ENCODE measurements around the gene LIMCH1. TPM values are rescaled to one million over a fixed set of nuclear protein-coding genes. Genes with fewer than 3 reads are reported as not detected.

Gene LIMCH1
- polyA plus RNA-seq, 1 donor (not counting 4 experiments of a cell fraction or from before 2014, with no cell fraction given), result 1.1 TPM

DNA sequence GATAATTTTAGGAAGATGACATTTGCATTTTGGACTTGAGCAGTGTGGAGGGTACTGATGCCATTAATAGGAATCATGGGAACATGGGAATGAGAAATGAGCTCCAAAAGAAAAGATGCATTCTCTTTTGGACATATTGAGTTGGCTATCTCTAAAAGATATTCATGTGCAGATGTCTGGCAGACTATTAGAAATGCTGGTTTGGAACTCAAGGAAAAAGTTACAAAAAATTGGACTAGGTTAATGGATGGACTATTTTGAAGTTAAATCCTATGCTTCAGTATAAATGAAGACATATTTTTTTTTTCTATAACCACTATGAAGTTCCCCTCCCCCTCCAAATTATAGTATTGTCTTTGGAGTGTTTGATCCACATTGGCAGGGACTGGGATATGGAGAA is 3.6 kb upstream of the LIMCH1 start:
- Histone ChIP-seq H3K4me3 (ENCODE audit: control insufficient read depth in 2 of 3, extremely low read depth in 1 of 3, insufficient read depth in 2 of 3, low read depth in 1 of 3, low read length in 3 of 3) (no peak overlapping the region), H3K9me3 (ENCODE audit: control insufficient read depth, low read depth, low read length) (no peaks in the 10 kb centered on the region), H3K4me1 (ENCODE audit: control insufficient read depth, extremely low read depth, insufficient read depth, low read length) (peaks cover 14% of the 10 kb centered on the region), H3K27ac (ENCODE audit: control insufficient read depth, insufficient read depth, low read length) (no peak overlapping the region), H2AFZ (ENCODE audit: control insufficient read depth, low read length) (no peak overlapping the region), H3K27me3 (ENCODE audit: control insufficient read depth, extremely low read depth, insufficient read depth, low read length) (no peaks in the 10 kb centered on the region), H4K20me1 (ENCODE audit: control insufficient read depth, extremely low read depth, insufficient read depth, low read length) (no peaks in the 10 kb centered on the region), H3K9me1 (ENCODE audit: control insufficient read depth, extremely low read depth, insufficient read depth, low read length) (no peaks in the 10 kb centered on the region), H3K9ac (ENCODE audit: control insufficient read depth, extremely low read depth, insufficient read depth, low read length) (no peak overlapping the region), H3K79me2 (ENCODE audit: control insufficient read depth, insufficient read depth, low read length) (no peaks in the 10 kb centered on the region), H3K4me2 (ENCODE audit: control insufficient read depth, extremely low read depth, insufficient read depth, low read depth, low read length) (no peak overlapping the region), H3K36me3 (ENCODE audit: control insufficient read depth in 2 of 2, extremely low read depth in 1 of 2, insufficient read depth in 2 of 2, low read length in 2 of 2) (no peaks in the 10 kb centered on the region)
- dilution Hi-C loops (cut with MboI; ENCODE audit: extremely low pct_ligation_motif_present, low sequenced_read_pairs), result no loop called here
- FAIRE-seq (no peak), DNase-seq (ENCODE audit: low read depth, low spot score) (no peak)
- TF ChIP-seq, protein P1, sequence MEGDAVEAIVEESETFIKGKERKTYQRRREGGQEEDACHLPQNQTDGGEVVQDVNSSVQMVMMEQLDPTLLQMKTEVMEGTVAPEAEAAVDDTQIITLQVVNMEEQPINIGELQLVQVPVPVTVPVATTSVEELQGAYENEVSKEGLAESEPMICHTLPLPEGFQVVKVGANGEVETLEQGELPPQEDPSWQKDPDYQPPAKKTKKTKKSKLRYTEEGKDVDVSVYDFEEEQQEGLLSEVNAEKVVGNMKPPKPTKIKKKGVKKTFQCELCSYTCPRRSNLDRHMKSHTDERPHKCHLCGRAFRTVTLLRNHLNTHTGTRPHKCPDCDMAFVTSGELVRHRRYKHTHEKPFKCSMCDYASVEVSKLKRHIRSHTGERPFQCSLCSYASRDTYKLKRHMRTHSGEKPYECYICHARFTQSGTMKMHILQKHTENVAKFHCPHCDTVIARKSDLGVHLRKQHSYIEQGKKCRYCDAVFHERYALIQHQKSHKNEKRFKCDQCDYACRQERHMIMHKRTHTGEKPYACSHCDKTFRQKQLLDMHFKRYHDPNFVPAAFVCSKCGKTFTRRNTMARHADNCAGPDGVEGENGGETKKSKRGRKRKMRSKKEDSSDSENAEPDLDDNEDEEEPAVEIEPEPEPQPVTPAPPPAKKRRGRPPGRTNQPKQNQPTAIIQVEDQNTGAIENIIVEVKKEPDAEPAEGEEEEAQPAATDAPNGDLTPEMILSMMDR (optimal IDR thresholded peaks at IDR 0.05 in 1 of 3, IDR thresholded peaks at IDR 0.05 in 1 of 3, conservative IDR thresholded peaks at IDR 0.05 in 1 of 3; ENCODE audit: extremely low read depth in 1 of 3, insufficient read depth in 2 of 3, low read length in 3 of 3), result no peak
- TF ChIP-seq EZH2 (IDR thresholded peaks at IDR 0.05; ENCODE audit: low read length), result no peak

DNA sequence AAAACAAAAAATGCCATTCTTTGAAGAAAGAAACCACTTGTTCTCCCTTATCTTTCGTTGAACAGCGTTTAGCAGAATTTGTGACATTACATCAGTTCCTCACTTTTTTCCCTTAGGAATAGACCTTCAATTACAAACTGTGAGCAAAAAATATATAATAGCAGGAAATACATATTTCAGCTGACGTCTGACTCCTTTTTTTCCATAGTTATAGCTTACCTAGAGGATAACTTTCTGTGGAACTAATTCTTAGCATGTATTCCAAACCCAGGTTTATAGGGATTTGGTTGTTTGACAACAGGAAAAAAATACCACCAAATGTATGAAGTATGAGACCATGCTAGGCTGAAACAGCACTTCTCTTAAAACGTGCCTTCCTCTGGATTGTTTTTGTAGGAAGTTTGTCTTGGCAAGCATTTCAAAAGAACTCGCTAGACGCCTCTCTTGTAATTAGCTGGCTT is 2.0 kb upstream of the LIMCH1 start:
- Histone ChIP-seq H3K4me2 (ENCODE audit: control insufficient read depth, extremely low read depth, insufficient read depth, low read depth, low read length) (no peak overlapping the region), H3K27ac (ENCODE audit: control insufficient read depth, insufficient read depth, low read length) (no peak overlapping the region), H4K20me1 (ENCODE audit: control insufficient read depth, extremely low read depth, insufficient read depth, low read length) (no peaks in the 10 kb centered on the region), H3K79me2 (ENCODE audit: control insufficient read depth, insufficient read depth, low read length) (no peaks in the 10 kb centered on the region), H3K9me3 (ENCODE audit: control insufficient read depth, low read depth, low read length) (no peaks in the 10 kb centered on the region), H3K9ac (ENCODE audit: control insufficient read depth, extremely low read depth, insufficient read depth, low read length) (no peak overlapping the region), H3K4me3 (ENCODE audit: control insufficient read depth in 2 of 3, extremely low read depth in 1 of 3, insufficient read depth in 2 of 3, low read depth in 1 of 3, low read length in 3 of 3) (no peak overlapping the region), H3K9me1 (ENCODE audit: control insufficient read depth, extremely low read depth, insufficient read depth, low read length) (no peaks in the 10 kb centered on the region), H2AFZ (ENCODE audit: control insufficient read depth, low read length) (no peak overlapping the region), H3K27me3 (ENCODE audit: control insufficient read depth, extremely low read depth, insufficient read depth, low read length) (peaks cover 3% of the 10 kb centered on the region), H3K36me3 (ENCODE audit: control insufficient read depth in 2 of 2, extremely low read depth in 1 of 2, insufficient read depth in 2 of 2, low read length in 2 of 2) (no peaks in the 10 kb centered on the region), H3K4me1 (ENCODE audit: control insufficient read depth, extremely low read depth, insufficient read depth, low read length) (peaks cover 17% of the 10 kb centered on the region)
- DNase-seq (ENCODE audit: low read depth, low spot score) (no peak), FAIRE-seq (no peak)
- dilution Hi-C loops (cut with MboI; ENCODE audit: extremely low pct_ligation_motif_present, low sequenced_read_pairs), result no loop called here
- no peak for TF ChIP-seq EZH2 (IDR thresholded peaks at IDR 0.05; ENCODE audit: low read length)
- TF ChIP-seq, protein P1 (optimal IDR thresholded peaks at IDR 0.05 in 1 of 3, IDR thresholded peaks at IDR 0.05 in 1 of 3, conservative IDR thresholded peaks at IDR 0.05 in 1 of 3; ENCODE audit: extremely low read depth in 1 of 3, insufficient read depth in 2 of 3, low read length in 3 of 3), result no peak

Data from keratinocyte (primary cell).